ENCODE data around the gene LDLR. TPM values are rescaled to one million over a fixed set of nuclear protein-coding genes. Genes with fewer than 3 reads are reported as not detected.

The LDLR gene
- polyA plus RNA-seq, 1 experiment, result 49.6 TPM

DNA sequence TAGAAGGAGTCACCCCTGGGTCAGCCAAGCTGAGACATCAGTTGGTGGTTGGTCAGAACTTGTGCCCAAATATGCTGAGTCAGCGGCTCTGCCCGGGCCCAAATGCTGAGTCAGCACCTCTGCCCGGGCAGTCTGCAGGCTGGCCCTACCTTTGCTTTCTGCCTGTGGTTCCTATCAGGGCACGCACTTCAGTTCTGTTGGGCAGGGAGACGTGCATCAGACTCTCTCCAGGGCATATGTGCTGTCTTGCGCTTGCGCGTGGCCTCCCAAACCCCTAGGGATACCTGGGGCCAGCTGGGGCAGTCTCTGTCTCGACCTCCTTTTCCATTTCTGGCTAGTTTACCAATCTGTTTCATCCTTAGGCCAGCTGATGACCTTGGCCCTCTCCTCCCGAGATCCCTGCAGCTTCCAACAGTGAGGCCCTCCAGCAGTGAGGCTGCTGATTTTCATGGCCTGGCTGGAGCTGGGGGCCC lies 24.4 kb upstream of the LDLR start:
- CTCF ChIA-PET, result interaction anchor here (1.6 kb wide), 1 partner anchor 29 kb away, joined by 4 read pairs; no protein-coding TSS in a partner anchor
- no peak for TF ChIP-seq CTCF (IDR thresholded peaks at IDR 0.05; ENCODE audit: low read depth, low read length)

DNA sequence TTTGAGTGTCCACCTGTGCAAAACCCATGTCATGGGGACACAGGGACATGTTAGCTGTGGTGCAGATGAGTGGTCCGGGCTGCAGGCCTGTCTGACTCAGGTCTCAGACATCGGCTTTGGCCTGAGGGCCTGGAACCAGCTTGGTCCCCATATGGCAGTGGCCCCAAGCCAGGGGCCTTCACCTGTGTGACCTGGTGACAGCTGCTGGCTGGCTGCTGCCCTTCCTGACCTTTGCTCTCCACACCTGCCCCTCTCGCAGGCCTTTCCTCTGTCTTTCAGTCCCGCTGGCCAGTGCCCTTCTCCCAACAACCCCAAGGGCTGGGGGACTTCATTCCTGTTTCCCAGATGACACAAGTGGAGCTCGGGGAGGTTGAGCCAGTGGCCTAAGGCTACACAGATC lies 22.9 kb upstream of the LDLR start:
- H3K4me3 ChIP-seq (ENCODE audit: low read depth, low read length), result no peak overlapping the region
- no peak for TF ChIP-seq CTCF (IDR thresholded peaks at IDR 0.05; ENCODE audit: low read depth, low read length)
- H3K27me3 ChIP-seq (ENCODE audit: control insufficient read depth, insufficient read depth, low read length), result no peaks in the 10 kb centered on the region
- ChIA-PET POLR2A (no interaction called here), CTCF (interaction anchor here (0.7 to 1.6 kb wide), 2 partner anchors 30 to 60 kb away, joined by 3 to 4 read pairs; no protein-coding TSS in a partner anchor)
- no peak overlapping the region for H3K27ac ChIP-seq (ENCODE audit: low read depth, low read length)
- no peak for DNase-seq (ENCODE audit: low read depth, low spot score)
- peaks cover 16% of the 10 kb centered on the region for H3K9me3 ChIP-seq (ENCODE audit: control insufficient read depth, insufficient read depth, low read length)

More for the DNA sequence above, 24.4 kb upstream of the LDLR start:
- H3K27me3 ChIP-seq (ENCODE audit: control insufficient read depth, insufficient read depth, low read length), result no peaks in the 10 kb centered on the region
- DNase-seq (ENCODE audit: low read depth, low spot score), result no peak
- H3K9me3 ChIP-seq (ENCODE audit: control insufficient read depth, insufficient read depth, low read length), result peaks cover 16% of the 10 kb centered on the region
- POLR2A ChIA-PET, result no interaction called here
- no peak overlapping the region for H3K27ac ChIP-seq (ENCODE audit: low read depth, low read length)
- H3K4me3 ChIP-seq (ENCODE audit: low read depth, low read length), result no peak overlapping the region

GRCh38 chr19:11067356-11068113 lies 21.7 kb upstream of the LDLR start:
- H3K4me3 ChIP-seq (ENCODE audit: low read depth, low read length), result no peak overlapping the region
- POLR2A ChIA-PET, result interaction anchor here (1.0 kb wide), 1 partner anchor 18 kb away, joined by 3 read pairs; no protein-coding TSS in a partner anchor
- CTCF ChIA-PET, result interaction anchor here (1.4 kb wide), 1 partner anchor 32 kb away, joined by 4 read pairs; no protein-coding TSS in a partner anchor
- H3K27ac ChIP-seq (ENCODE audit: low read depth, low read length), result no peak overlapping the region
- DNase-seq (ENCODE audit: low read depth, low spot score), result no peak
- H3K9me3 ChIP-seq (ENCODE audit: control insufficient read depth, insufficient read depth, low read length), result peaks cover 16% of the 10 kb centered on the region
- no peak for TF ChIP-seq CTCF (IDR thresholded peaks at IDR 0.05; ENCODE audit: low read depth, low read length)
- no peaks in the 10 kb centered on the region for H3K27me3 ChIP-seq (ENCODE audit: control insufficient read depth, insufficient read depth, low read length)

- H3K4me3 ChIP-seq (ENCODE audit: low read depth, low read length), result no peak overlapping the region
- DNase-seq (ENCODE audit: low read depth, low spot score), result no peak
- TF ChIP-seq CTCF (IDR thresholded peaks at IDR 0.05; ENCODE audit: low read depth, low read length), result no peak
- ChIA-PET POLR2A (no interaction called here), CTCF (no interaction called here)
- H3K9me3 ChIP-seq (ENCODE audit: control insufficient read depth, insufficient read depth, low read length), result peaks cover 16% of the 10 kb centered on the region
- H3K27me3 ChIP-seq (ENCODE audit: control insufficient read depth, insufficient read depth, low read length), result no peaks in the 10 kb centered on the region
- H3K27ac ChIP-seq (ENCODE audit: low read depth, low read length), result no peak overlapping the region
Observed at GRCh38 chr19:11069561-11069960, 19.7 kb upstream of the LDLR start.

- TF ChIP-seq CTCF (IDR thresholded peaks at IDR 0.05; ENCODE audit: low read depth, low read length), result no peak
- Histone ChIP-seq H3K27ac (ENCODE audit: low read depth, low read length) (no peak overlapping the region), H3K9me3 (ENCODE audit: control insufficient read depth, insufficient read depth, low read length) (peaks cover 16% of the 10 kb centered on the region), H3K27me3 (ENCODE audit: control insufficient read depth, insufficient read depth, low read length) (no peaks in the 10 kb centered on the region), H3K4me3 (ENCODE audit: low read depth, low read length) (no peak overlapping the region)
- ChIA-PET POLR2A (interaction anchor here (0.7 kb wide), 1 partner anchor 353 kb away, joined by 5 read pairs; no protein-coding TSS in a partner anchor), CTCF (no interaction called here)
- no peak for DNase-seq (ENCODE audit: low read depth, low spot score)
Observed at GRCh38 chr19:11070123-11070522, 19.1 kb upstream of the LDLR start.
